GM12864 (cell line): ENCODE results near the gene LRRC27.

ENCODE experiments used
- DNase-seq: peaks from one replicate; pipeline ENCODE4 v3.0.0-alpha.2; 2011; ENCODE audit warnings: low read depth
- H3K4me3 ChIP-seq: 2 replicates; pipeline ENCODE4 v1.5.1; 2011; ENCODE audit warnings: mild to moderate bottlenecking, low read depth, low read length, control low read depth
- CTCF ChIP-seq: IDR thresholded peaks from 2 replicates; pipeline ENCODE4 v1.5.1; 2011; ENCODE audit warnings: low read depth, mild to moderate bottlenecking, moderate library complexity, low read length, control low read depth, inconsistent platforms; ENCODE audit errors: missing control alignments

LRRC27 gene

GRCh38 chr10:132411561-132412253, 79.7 kb downstream of the LRRC27 start:
- no peak for DNase-seq
- H3K4me3 ChIP-seq, result no peak overlapping the region
- TF ChIP-seq CTCF, result no peak

- no peak overlapping the region for H3K4me3 ChIP-seq
Observed at GRCh38 chr10:132412316-132413192, 80.6 kb downstream of the LRRC27 start.

GRCh38 chr10:132413226-132414205, 81.5 kb downstream of the LRRC27 start:
- no peak for DNase-seq
- TF ChIP-seq CTCF, result no peak
- no peak overlapping the region for H3K4me3 ChIP-seq

More at GRCh38 chr10:132412316-132413192, 80.6 kb downstream of the LRRC27 start:
- DNase-seq, result no peak
- no peak for TF ChIP-seq CTCF

GRCh38 chr10:132414402-132415016, 82.5 kb downstream of the LRRC27 start:
- DNase-seq, result no peak
- TF ChIP-seq CTCF, result no peak
- H3K4me3 ChIP-seq, result no peak overlapping the region

- no peak overlapping the region for H3K4me3 ChIP-seq
- no peak for DNase-seq
- TF ChIP-seq CTCF, result no peak
Observed at GRCh38 chr10:132415255-132415654, 83.3 kb downstream of the LRRC27 start.

- no peak overlapping the region for H3K4me3 ChIP-seq
- TF ChIP-seq CTCF, result no peak
- no peak for DNase-seq
Observed at GRCh38 chr10:132415956-132416355, 84.0 kb downstream of the LRRC27 start.
